Activated CD4-positive, alpha-beta T cell treated with anti-CD3 and anti-CD28 coated beads, Interleukin-2, Interleukin-6, amounts not matched to agents 100 ng/mL and 50 ng/mL, durations not matched to agents 16 hours and 8 hours (primary cell): ENCODE results near the gene C1RL.

Experiments
- DNase-seq: peaks from one replicate; pipeline ENCODE4 v3.0.0-alpha.2; 2020

C1RL gene, protein sequence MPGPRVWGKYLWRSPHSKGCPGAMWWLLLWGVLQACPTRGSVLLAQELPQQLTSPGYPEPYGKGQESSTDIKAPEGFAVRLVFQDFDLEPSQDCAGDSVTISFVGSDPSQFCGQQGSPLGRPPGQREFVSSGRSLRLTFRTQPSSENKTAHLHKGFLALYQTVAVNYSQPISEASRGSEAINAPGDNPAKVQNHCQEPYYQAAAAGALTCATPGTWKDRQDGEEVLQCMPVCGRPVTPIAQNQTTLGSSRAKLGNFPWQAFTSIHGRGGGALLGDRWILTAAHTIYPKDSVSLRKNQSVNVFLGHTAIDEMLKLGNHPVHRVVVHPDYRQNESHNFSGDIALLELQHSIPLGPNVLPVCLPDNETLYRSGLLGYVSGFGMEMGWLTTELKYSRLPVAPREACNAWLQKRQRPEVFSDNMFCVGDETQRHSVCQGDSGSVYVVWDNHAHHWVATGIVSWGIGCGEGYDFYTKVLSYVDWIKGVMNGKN

DNA sequence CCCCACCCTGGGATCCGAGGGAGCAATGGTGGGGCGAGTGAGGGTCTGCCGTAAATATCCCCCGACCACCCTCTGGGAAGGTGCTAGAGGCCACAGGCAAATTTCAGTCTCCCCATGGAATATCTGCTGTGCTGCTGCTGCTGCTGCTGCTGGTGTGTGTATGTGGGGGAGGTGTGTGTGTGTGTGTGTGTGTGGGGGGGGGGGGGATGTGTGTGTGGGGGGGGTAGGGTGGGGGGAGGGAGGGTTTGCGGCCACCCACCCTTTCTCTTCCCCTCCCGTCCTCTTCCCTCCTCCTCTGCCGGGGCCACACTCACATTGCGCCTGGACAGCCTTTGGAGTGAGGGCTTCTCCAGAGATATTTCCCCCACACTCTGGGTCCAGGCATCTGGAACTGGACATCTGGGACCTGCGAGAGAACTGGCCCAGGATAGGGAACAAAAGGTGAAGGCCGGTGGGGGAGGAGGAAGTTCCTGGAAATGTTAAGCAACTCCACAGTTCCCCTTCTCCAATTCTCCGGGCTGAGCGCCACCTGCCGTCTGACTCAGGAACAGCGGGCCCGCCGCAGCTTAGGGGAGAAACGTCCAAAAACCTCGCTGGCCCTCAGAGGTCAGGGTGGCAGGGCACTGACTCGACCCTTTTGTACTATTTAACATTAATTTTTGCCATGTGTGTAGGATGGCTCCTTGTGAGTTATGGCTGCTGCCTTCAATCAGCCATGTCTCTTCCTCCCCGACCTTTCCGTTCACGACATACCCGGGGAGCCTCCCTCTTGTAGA lies at the start of gene C1RL:
C1RL (minus strand) TSS at position 419 of the 776 bp plus-strand sequence; CDS start at position 385, 34 bp downstream.
- DNase-seq: peak; percentile 90

DNA sequence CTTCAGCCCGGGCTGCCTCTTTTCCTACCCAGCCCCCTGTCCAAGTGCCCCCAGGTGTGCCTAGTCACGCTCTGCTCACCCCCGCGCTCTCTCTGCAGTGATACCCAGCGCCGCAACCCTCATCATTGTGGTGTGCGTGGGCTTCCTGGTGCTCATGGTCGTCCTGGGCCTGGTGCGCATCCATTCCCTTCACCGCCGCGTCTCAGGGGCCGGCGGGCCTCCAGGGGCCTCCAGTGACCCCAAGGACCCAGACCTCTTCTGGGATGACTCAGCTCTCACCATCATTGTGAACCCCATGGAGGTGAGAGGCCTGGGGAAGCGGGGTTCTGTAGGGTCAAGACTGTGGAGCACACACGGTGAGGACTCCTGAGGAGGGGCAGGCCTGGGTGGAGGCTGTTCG lies 48.4 kb upstream of the C1RL start:
- DNase-seq: no peak

DNA sequence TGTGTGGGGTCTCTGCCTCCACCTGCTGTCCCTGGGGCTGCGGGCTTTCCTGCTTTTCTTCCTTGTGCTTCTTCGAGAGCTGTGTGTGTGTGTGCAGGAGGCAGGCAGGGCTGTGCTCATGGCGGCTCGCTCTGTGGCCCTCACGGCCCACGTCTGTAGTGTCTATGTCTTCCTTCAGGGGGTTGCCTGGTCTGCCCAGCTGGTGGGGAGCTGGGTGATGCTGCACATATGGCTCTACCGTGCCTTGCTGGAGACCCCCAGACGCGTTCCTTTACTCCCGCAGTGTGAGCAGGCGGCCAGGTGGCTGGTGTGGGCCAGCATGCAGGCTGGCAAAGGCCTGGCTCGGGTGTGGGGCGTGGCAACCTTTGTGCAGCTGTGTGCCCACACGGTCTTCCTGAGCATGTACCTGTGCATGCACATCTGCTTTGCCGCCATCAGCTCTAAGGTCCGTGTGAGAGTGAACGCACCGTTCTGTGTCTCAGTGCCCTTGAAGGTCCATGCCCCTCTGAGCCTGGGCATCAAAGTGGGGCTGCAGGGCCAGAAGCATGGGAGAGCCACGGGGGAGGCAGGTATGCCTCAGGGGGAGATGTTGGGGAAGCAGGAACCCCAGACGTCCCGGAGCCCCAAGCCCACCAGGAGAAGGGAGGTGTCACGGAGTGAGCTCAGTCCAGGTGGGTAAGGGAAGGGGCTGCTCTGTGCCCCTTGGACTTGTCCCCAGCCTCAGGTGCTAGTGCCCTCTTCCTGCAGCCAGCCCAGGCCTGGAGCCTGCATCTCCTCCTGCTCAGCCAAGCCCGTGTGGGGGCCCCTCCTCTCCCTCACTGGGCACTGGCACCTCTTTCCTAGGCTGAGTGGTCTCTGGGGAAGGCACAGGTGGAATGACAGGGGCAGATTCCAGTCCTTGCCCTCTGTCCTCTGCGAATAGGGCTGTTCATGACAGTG lies 47.5 kb upstream of the C1RL start:
- no peak for DNase-seq

DNA sequence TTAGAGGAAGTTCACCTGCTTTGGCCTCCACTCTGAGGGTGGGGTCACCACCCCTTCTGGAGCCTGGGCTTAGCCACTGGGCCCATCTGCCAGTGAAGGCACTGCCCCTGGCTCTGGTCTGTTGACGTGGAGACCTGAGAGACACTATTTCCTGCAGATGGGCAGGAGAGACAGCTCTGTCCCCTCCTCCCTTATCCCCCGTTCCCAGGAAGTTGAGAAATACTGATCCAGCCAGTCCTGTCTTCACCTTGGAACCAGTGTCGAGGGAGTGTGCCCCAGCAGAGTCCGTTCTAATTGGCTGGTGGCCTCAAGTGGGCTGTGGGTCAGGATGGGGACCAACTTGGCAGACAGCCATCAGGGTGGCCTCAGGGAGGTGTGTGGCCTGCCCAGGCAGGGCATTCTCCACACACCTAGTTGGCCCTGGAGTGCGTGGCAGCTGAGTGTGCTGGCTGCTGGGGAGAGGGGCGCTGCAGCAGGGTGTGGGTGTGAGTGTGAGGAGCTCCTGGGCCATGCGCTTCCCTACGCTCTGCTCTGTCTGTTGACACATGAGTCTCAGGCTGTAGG lies 46.5 kb upstream of the C1RL start:
- DNase-seq: no peak

DNA sequence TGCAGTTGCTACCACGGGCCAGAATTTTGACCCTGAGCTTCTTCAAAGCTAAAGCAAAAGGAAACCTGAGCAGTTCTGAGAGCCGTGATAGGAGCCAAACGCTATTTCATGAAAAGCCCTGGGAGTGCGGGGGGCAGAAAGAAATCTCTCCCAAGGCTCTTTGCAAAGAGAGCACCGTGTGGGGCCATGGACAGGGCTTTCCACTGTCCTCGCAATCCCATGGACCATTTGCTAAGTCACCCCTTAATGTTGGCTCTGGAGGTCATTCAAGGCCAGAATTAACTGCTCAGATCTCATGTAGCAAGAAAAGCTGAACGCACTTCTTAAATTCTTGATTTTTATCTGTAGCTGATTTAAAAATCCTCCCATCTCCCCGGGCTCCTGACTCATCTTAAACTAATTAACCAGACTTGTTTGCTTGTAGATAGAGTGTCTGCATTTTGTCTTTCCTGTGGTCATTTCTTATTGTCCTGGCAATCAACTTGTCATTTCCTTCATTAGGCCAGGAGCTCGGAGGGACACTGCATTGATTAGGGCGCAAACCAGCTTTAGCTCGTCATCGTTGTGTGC lies 46.0 kb upstream of the C1RL start:
- DNase-seq: no peak

DNA sequence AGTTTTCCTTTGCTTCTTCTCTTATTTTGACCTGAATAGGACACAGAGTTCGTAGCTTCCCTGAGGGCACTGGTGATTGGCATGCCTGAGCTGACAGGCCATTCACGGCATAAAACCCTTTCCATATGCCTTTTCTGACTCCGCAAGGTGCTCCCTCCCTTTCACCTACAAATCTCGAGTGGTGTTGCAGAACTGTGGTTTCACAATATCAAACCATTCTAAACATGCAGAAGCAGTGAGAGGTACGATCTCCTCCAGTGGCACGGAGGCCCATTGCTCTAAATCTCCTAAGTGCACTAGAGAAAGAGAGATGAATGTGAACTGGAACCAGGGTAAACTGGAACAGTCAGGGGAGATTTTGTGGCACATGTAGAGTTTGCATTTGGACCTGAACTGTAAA lies 45.0 kb upstream of the C1RL start:
- no peak for DNase-seq

DNA sequence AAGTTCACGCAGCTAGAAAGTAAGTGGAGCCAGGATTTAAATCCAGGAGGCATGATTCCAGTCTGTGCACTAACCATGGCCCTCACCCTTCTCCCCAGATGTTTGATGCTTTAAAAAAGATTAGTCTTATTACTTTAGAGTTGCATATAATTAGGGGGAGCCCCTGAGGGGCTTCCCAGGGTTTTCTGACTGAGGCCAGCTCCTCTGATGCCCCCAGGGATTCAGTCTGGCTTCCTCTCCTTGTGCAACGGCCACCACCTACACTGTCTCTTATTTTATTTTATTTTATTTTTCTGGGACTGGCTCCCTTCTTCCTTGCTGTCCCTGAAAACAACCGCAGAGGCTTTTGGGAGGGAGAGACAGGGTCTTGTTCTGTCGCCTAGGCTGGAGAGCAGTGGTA lies 43.8 kb upstream of the C1RL start:
- DNase-seq: no peak

DNA sequence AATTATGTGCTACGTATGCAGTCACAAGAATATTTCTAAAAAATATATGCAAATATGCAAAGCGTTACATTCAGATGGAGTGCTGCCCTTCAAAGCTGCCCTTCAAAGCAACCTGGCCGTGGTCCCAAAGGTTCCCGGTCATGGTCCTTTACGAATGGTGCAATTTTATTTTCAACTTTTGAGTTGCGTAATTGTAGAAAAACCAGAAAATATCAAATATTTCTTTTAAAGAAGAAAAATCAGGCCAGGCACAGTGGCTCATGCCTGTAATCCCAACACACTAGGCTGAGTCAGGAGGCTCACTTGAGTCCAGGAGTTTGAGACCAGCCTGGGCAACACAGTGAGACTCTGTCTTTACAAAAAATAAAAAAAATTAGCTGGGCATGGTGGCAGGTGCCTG lies 42.5 kb upstream of the C1RL start:
- DNase-seq: no peak

DNA sequence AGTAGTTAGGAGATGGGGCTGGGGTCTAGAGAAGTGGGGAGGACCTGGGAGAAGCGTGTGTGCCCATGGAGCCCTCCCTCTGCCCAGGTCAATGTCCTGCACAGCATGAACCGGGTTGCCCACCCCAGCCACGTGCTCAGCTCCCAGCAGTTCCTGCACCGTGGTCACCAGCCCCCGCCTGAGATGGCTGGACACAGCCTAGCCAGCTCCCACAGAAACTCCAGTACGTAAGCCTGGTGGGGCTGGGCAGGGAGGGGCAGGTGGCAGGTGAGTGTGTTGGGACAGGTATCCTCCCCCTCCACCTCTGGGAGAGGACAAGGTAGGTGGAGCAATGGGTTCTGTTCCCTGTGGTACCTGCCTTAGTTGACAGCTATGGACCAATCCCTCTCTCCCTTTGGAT lies 41.8 kb upstream of the C1RL start:
- no peak for DNase-seq

DNA sequence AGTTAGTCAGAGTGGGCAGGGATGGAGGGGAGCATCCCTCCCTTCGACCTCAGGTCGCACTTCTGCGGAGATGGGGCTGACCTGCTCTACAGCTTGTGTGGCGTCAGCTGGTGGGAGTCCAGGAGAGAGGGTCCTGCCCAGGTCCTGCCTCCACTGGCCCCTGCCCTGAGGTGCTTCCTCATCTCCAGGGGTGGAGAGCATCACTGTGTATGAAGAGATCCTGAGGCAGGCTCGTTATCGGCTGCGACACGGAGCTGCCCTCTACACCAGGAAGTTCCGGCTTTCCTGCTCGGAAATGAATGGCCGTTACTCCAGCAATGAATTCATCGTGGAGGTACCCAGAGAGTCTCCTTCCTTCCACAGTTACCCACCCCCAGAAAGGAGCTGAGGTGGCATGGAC lies 41.3 kb upstream of the C1RL start:
- DNase-seq: no peak

DNA sequence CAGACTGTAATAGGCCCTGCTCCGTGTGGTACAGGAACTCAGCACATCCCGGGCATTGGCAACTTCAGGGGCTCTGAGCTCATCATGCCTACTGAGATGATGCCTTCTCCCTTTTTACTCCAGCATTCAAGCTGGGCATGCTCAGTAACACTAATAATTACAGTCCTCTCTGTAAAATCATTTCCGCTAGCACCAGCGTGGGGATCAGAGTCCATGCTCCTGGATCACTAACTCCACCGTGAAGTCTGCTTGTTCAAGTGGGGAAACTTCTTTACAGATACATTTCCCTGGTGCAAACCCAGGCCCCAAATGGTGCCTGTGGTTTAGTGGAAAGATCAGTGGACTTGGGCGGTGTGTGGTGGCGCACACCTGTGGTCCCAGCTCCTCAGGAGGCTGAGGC lies 37.9 kb upstream of the C1RL start:
- DNase-seq: no peak

DNA sequence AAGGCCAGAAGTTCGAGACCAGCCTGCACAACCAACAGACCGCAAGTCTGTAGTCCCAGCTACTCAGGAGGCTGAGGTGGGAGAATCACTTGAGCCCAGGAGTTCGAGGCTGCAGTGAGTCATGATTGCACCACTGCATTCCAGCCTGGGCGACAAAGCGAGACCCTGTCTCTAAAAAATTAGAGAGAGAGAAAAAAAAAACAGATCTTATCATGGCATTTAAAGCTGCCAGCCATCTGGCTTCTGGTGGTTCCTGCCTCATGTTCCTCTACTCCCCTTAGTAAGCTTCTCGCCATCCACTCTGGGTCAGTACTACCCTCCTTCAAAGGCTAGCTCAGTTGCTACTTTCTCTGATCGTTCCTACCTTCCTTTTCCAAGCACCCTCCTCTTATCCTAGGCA lies 37.2 kb upstream of the C1RL start:
- no peak for DNase-seq

DNA sequence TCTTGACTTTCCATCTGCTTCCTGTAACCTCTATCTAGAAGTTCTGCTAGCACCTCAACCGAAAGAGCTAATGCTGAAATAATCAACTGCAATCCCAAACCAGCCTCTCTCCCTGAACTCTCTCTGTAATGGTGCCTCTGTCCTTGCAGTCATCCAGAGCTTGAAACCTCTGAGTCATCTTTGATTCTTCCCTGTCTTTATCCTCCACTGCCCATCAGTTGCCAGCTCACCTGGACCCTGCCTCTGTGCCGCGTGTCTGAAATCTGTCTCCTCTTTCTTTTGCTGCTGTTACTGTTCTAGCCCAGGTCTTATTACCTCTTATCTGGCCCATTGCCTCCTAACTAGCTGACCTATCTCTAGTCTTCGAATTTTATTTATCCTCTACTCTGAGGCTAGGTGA lies 36.7 kb upstream of the C1RL start:
- no peak for DNase-seq

DNA sequence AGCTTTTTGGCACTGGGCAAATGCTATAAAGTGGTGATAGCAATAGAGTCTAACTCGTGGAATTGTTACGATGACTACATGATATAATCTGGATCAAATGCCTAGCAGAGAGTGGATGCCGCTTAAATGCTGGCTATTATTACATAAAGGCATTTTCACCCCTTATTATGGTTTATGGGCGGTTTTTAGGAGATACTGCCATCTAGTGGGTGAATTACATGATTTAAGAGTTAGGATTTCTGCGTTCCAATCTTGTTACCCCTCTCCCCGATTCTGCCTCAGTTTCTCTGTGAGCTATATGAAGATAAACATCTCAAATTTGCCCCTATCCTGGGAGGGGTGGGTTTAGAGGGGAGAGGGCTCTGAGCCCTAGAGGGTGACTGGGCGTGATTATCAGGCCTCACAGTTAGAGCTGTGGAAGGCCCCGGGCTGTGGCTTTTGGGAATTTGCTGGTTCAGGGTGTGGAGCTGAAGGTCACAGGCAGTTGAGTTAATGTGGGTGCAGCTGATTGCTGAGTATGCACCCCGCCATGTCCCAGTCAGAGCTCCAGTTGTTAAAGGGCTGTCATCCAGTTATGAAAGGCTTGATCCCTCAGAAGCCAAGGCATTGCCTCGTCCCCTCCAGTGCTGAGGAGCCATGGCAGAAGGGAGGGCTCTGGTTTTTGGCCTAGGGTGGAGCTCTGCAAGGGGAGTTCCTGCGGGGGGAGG lies 35.6 kb upstream of the C1RL start:
- peak; percentile 34 for DNase-seq

DNA sequence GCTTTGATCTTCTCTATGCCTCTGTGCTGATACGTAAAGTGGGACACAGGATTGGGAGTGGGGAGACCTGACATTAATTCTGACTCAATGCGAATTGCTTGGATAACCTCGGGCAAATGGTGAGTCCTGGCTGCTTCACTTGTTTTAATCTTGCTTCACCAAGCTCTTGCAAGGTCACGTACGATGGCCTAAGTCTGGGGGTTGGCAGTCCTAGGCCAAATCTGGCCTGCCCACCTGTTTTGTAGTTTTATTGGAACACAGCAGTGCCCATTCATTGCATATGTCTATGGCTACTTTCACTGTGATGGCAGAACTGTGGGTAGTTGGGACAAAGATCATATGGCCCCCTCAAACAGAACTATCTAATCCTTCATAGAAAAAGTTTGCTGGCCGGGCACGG lies 34.5 kb upstream of the C1RL start:
- no peak for DNase-seq

DNA sequence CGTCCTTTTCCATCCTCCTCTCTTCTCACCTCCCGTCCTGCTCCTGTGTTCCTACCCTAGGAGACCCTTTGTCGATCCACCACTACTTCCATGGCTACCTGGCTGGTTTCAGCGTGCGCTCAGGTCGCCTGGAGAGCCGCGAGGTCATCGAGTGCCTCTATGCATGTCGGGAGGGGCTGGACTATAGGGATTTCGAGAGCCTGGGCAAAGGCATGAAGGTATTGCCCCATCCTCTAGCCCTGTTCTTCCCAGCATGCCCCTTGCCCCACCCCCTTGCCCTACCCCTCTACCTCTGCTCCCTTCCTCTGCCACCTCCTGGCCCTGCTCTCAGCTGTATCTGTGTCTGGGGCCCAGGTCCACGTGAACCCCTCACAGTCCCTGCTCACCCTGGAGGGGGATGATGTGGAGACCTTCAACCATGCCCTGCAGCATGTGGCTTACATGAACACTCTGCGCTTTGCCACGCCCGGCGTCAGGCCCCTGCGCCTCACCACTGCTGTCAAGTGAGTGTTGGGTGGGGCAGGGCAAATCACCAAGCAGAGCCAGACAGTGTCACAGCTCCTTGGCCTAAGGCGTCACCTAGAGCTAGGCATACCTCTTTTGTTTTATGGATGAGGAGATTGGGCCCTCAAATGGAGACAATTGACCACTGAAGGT lies 33.9 kb upstream of the C1RL start:
- DNase-seq: no peak

DNA sequence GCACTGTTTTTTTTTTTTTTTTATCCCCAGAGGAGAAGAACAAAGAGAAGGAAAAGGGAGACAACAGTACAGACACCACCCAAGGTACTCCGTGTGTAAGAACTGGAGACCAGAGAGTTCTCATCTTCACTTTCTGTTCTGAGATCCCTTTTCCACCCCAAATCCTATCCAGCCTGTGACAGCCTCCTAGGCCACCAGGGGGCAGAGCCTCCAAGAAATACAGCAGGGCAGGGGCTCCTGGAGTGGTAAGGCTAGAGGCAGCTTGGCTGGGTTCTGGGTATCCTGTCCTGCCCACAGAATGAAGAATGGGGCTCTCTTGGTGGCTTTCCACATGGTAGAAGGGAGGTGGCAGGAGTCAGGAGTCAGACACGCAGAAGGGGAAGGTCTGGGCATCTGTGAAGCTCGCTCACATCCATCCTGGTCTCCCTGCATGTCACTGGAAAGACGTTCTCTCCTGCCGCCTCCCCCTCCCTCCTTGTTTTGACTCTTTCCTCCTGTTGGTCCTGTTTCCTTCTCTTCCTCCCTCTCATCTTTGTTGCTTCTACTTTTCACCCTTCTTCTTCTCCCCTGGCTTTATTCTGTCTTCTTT lies 33.1 kb upstream of the C1RL start:
- DNase-seq: peak; percentile 64

DNA sequence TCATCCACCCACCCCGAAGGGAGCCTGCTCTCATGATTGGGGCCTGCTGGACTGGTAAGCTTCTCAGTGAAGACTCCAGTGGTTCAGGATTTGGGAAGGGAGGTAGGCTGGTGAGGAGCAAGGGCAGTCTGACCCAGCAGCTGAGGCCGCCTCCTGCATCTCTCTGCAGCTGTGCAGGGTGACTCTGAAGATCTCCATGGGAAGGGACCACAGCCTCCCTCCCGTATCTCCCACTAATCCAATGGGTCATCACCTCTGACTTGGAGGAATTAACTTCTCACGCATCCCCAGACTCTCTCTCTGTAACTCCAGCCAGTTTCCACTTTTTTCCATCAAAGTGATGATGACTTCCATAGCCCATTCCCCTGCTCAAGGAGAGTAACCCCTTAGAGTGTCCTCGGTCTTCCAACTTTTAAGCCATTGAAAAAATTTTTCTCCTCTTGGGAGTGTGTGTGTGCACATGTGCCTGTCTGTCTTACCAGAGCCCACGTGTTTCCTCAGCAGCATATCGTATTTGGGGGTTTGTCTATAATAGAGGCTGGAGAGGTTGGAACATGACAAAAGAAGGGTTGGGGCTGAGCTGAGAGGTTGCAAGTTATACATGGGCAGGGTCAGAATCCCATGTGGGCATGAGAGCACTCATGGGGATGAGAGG lies 32.5 kb upstream of the C1RL start:
- no peak for DNase-seq

DNA sequence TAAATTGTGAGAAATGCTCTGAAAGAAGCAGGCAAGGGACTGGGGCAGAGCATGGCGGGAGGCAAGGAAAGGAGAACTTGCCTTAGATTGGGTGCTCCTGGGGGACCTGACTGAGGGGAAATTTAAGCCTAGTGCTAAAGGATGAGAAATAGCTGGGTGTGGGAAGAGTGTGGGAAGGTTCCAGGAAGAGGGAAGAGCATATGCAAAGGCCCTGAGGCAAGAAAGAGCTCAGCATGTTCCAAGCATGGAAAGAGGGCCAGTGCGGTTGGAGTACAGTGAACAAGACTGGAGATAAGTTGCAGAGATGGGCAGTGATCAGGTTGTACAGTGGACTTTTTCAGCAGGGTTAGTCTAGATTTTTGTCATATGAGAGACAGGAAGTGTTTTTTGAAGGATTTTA lies 30.2 kb upstream of the C1RL start:
- no peak for DNase-seq

DNA sequence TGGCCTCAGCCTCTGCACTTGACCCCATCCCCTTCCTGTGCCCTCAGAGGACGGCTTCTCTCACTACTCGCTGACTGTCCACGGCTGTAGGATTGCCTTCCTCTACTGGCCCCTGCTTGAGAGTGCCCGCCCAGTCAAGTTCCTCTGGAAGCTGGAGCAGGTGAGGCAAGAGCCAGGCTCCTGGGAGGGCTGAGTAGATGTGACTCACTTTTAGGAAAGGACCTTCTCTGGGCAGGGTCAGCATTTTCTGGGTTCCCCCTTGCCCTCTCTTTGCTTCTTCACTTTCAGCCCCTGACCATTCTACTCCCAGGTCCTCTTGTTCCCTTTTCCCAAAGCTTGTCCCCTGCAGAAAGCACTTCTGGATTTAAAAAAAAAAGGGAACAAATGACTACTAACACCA lies 28.9 kb upstream of the C1RL start:
- no peak for DNase-seq
